KOPT-K1 (cell line): Measurements from ENCODE around the gene HMGCLL1.

ENCODE experiments used
- H3K27ac ChIP-seq: fragments of 200-600 bp; sonication (generic); 2 replicates; pipeline ENCODE4 v1.5.1; 2016; ENCODE audit warnings: antibody characterized with exemption, mild to moderate bottlenecking, low read depth, low read length; ENCODE audit not compliant: poor library complexity, severe bottlenecking
- H3K36me3 ChIP-seq: fragments of 200-600 bp; sonication (generic); 2 replicates; pipeline ENCODE4 v1.5.1; 2017; ENCODE audit warnings: antibody characterized with exemption, mild to moderate bottlenecking, low read length, moderate library complexity; ENCODE audit not compliant: insufficient read depth
- H3K9me3 ChIP-seq: fragments of 200-600 bp; sonication (generic); 2 replicates; pipeline ENCODE4 v1.5.1; 2017; ENCODE audit warnings: antibody characterized with exemption, low read length, mild to moderate bottlenecking; ENCODE audit not compliant: insufficient read depth, poor library complexity, severe bottlenecking

Gene HMGCLL1

DNA sequence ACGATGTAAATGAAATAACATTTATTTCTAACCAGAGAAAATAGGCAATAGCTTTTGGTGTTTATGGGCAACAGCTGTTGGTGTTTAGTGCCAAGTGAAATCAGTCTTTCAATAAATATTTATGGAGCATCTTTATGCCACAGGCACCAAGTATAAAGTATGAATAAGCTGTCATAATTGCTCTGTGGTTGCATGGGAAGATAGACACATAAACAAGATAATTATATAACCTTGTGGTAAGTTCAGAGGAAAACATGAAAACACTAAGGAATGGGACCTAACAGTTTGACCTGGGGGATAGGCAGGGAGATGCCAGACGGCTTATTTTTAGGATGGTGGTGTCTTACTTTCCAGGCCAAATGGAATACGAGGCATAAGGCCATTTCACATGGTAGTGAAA is 140.8 kb downstream of the HMGCLL1 start:
- H3K27ac ChIP-seq: no peak overlapping the region
- H3K9me3 ChIP-seq: no peaks in the 10 kb centered on the region
- H3K36me3 ChIP-seq: no peaks in the 10 kb centered on the region

DNA sequence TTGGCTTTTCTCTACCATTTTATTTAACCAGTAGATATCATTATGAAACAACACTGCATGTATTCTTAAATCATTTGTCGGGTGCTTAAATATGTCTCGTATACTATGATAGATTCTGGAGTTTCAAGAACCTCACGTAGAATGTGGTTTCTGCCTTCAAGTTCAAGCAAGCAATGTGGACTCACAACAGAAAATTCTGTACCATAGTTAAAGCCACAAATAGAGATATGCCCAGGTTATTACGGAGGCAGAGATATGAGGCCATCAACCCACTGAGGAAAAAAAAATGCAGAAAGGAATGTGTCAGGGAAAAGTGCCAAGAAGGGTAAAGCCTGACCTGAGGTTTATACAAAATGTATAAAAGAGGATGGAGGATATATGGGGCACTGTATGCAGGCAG is 141.9 kb downstream of the HMGCLL1 start:
- Histone ChIP-seq H3K9me3 (no peaks in the 10 kb centered on the region), H3K27ac (no peak overlapping the region), H3K36me3 (no peaks in the 10 kb centered on the region)

DNA sequence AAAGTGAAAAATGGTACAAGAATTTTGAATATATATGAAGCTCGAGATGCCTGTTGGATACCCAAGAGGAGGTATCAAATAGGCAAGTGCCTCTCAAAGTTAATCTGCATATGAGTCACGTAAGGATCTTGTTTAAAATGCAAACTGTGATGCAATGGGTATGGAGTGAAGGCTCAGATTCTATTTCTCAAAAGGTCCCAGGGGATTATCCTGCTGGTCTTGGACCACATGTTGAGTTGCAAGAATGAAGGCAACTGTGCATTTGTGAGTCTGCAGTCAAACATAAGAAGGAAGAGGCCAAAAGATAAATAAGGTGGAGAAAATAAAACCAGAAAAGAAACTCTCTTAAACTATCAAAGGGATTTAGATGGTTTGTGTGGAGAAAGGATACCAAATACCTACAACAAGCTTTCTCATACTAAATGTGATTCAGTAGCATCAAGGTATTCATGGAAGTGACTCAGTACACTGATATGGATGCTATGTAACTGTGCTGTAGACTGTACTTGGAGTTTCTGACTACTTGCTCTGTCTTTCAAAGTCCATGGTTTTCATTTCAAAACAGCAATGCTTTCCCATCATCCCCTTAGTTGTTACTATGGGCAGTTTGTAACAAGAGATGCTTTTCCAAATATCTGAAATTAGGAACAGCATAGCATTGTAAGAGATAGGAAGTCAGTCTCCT is 145.4 kb downstream of the HMGCLL1 start:
- no peaks in the 10 kb centered on the region for H3K9me3 ChIP-seq
- no peaks in the 10 kb centered on the region for H3K36me3 ChIP-seq
- H3K27ac ChIP-seq: no peak overlapping the region

DNA sequence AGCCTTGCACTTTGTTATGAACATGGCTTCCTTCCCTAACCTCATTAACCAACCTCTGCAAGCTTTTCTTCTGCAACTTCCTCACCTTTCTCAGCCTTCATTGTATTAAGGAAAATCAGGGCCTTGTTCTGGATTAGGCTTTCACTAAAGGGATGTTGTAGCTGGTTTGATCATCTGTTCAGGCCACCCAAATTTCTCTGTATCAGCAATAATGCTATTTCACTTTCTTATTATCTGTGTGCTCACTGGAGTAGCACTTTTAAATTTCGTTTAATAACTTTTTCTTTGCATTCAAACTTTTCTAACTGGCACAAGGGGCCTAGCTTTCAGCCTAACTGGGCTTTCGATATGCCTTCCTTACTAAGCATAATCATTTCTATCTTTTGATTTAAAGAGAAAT is 155.1 kb downstream of the HMGCLL1 start:
- no peak overlapping the region for H3K27ac ChIP-seq

DNA sequence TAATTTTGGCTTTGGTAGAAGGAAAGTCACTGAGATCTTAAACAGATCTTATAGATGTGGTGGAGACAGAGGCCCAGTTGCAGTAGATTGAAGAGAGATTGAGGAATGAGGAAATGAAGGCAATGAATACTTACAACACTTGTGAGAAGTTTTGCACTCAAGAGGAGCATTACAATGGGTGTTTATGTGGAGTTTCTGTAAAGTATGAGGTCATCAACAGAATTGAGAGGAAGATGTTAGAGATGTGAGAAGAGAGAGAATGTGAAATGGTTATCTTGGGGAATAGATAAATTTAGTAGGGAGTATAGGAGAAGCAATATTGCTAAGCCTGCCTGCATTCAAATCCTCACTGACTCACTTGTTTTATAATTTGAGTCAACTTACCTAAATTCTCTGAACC is 168.3 kb downstream of the HMGCLL1 start:
- no peak overlapping the region for H3K27ac ChIP-seq
- H3K36me3 ChIP-seq: no peaks in the 10 kb centered on the region
- no peaks in the 10 kb centered on the region for H3K9me3 ChIP-seq

More for the DNA sequence above, 155.1 kb downstream of the HMGCLL1 start:
- H3K36me3 ChIP-seq: no peaks in the 10 kb centered on the region
- H3K9me3 ChIP-seq: no peaks in the 10 kb centered on the region

DNA sequence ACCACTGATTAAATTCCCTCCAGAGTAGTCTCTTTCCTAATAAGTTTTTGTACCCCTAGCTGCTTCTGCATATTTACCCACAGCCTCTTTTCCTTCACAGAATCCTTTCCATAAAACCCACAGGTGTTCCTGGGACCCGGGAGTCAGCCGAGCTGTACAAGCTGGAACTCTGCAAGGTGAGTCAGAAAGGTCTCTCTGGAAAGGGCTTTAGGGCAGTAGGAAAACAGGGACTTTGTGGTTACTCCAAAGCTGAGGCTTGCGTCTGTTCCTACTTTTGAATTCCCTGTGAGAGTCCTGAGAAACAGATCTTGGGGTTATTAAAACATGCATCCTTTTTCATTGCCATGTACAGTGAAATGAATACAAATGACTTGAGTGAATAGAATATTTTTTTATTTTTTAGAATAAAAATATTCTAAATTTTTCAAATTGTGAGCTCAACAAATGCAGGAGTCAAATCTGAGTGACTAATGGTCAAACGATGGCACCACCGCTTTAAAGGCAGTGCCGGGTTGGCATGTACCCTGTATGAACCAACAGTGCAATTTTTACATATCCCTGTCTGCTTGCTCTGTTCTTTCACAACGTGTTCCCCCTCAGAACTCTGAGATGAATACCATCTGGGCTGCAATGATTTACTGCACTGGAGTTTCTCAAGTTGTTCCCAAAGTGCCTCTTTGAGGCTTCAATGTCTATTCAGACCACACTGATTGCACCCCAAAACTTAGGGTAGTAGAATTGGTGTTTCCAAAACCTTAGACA is 173.3 kb downstream of the HMGCLL1 start:
- H3K9me3 ChIP-seq: no peaks in the 10 kb centered on the region
- no peaks in the 10 kb centered on the region for H3K36me3 ChIP-seq
- no peak overlapping the region for H3K27ac ChIP-seq

DNA sequence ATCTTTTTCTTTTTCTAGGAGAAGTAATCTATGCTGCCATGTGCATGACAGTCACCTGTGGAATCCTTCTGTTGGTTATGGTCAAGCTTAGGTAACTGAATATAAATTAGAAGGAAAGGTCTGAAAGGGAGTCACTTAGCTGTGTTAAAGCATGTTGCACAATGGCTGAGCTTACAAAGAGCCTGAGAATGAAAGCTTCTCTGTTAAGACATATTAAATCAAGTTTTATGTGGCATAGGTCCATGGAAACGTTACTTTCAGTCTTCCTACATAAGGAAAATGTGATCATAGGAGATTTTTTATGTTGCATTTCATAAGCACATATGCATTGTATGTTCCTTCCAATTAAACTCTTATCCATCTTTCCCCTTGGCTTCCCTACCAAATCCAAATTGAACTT is 179.6 kb downstream of the HMGCLL1 start:
- no peaks in the 10 kb centered on the region for H3K36me3 ChIP-seq
- no peak overlapping the region for H3K27ac ChIP-seq
- no peaks in the 10 kb centered on the region for H3K9me3 ChIP-seq

DNA sequence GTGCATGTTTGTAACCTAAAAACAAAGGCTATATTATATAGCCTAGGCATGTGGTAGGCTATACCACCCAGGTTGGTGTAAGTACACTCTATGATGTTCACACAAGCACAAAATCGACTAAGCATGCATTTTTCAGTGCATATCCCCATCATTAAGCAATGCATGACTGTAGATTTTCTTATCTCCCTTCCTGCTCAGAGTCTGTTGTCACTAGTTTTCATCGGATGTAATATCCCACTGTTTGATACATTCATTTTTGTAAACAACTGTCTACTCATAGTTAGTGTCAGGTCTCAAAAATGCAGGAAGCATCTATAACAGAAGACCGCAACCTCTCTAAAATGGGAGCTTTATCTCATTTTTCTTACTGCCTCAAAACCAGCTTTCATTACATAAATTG is 181.0 kb downstream of the HMGCLL1 start:
- H3K27ac ChIP-seq: no peak overlapping the region
- no peaks in the 10 kb centered on the region for H3K36me3 ChIP-seq
- H3K9me3 ChIP-seq: no peaks in the 10 kb centered on the region

DNA sequence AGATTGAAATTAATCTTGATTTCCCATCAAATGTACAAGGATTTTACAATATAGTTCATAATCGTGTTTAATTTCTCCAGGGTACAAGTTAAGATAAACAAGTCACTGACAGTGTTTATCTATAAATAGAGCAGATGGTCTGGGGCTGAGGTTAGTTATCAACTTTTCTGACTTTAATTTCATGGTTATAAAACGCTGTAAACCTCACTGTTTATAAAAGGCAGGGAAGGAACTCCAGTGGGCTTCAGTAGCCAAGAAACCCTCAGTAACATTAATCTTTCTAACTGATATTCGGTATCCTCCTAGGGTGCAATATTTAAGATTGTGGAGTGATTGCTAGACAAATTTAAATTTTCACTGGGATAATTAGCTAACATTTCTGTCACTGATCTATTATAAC is 183.1 kb downstream of the HMGCLL1 start:
- Histone ChIP-seq H3K36me3 (no peaks in the 10 kb centered on the region), H3K27ac (no peak overlapping the region), H3K9me3 (no peaks in the 10 kb centered on the region)

DNA sequence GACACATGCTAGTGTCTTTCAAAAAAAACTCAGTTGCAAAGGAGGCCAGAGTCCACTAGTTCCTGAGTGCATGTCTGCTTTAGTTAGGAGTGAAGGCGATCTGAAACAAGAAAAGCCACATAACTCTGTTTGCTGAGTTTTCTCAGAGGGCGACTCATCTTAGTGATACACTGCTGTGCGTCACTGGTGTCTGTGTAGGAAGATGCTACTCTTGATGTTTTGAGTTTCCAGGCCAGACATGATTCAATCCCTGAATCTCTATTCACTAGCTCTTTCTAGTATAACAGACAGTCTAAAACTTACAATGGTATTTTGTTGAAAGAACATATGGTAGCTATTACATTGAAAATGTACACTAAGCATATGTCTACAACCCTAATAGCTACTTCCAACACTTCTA is 190.8 kb downstream of the HMGCLL1 start:
- H3K27ac ChIP-seq: no peak overlapping the region
- no peaks in the 10 kb centered on the region for H3K9me3 ChIP-seq
- no peaks in the 10 kb centered on the region for H3K36me3 ChIP-seq
